IMR-90 (cell line): ENCODE measurements around the gene REC114. TPM values are rescaled to one million over a fixed set of nuclear protein-coding genes. Genes with fewer than 3 reads are reported as not detected.

Experiments used
- ATAC-seq: fragments of 200-7000 bp; cut with Tn5 transposase; 2 replicates; pipeline ENCODE4 v1.9.1; 2020; ENCODE audit warnings: low read depth, mild to moderate bottlenecking, moderate library complexity
- BruUV-seq: library from RNA; stranded (reverse); fragments of 400-500 nt; replicated peaks from 2 replicates; lab custom pipeline; 2021; lab: Mats Ljungman, UMichigan
- CTCF ChIA-PET: fragments of 300-600 bp; formaldehyde crosslinking; extraction: SDS; loops from one replicate; lab custom pipeline; 2021; ENCODE audit warnings: antibody characterized with exemption; lab: Yijun Ruan, JAX
- POLR2A ChIA-PET: fragments of 300-600 bp; sonication (Branson Sonifier 250); formaldehyde crosslinking; loops from one replicate; lab custom pipeline; 2022; ENCODE audit warnings: antibody characterized with exemption; ENCODE audit not compliant: unreplicated experiment; lab: Charles Lee
- DNase-seq: peaks from one replicate; pipeline ENCODE4 v3.0.0; 2013
- H2AFZ ChIP-seq: replicated peaks from 2 replicates; pipeline ENCODE3; 2013; ENCODE audit warnings: low read length, mild to moderate bottlenecking; ENCODE audit not compliant: poor library complexity
- H2AK5ac ChIP-seq: 2 replicates; pipeline ENCODE4 v1.6.1; 2013; ENCODE audit warnings: low read depth, low read length, inconsistent platforms
- H2AK9ac ChIP-seq: replicated peaks from 2 replicates; pipeline ENCODE3; 2013; ENCODE audit warnings: mild to moderate bottlenecking, low read depth, low read length, moderate library complexity; ENCODE audit not compliant: poor library complexity
- H2BK120ac ChIP-seq: 2 replicates; pipeline ENCODE4 v1.6.1; 2013; ENCODE audit warnings: low read depth, low read length, inconsistent platforms
- H2BK15ac ChIP-seq: 3 replicates; pipeline ENCODE4 v1.6.1; 2013; ENCODE audit warnings: low read depth, low read length, inconsistent platforms
- H2BK20ac ChIP-seq: 2 replicates; pipeline ENCODE4 v1.6.1; 2013; ENCODE audit warnings: low read depth, mild to moderate bottlenecking, inconsistent platforms, low read length, moderate library complexity
- H2BK5ac ChIP-seq: 2 replicates; pipeline ENCODE4 v1.6.1; 2013; ENCODE audit warnings: mild to moderate bottlenecking, low read depth, low read length, inconsistent platforms; ENCODE audit not compliant: poor library complexity, severe bottlenecking
- H3K14ac ChIP-seq: replicated peaks from 2 replicates; pipeline ENCODE4 v1.6.1; 2013; ENCODE audit warnings: low read depth, low read length, inconsistent platforms
- H3K18ac ChIP-seq: 2 replicates; pipeline ENCODE4 v1.6.1; 2013; ENCODE audit warnings: low read depth, low read length, control low read depth
- H3K23ac ChIP-seq: 2 replicates; pipeline ENCODE4 v1.6.1; 2013; ENCODE audit warnings: low read depth, low read length, inconsistent platforms
- H3K27ac ChIP-seq: 2 replicates; pipeline ENCODE4 v1.5.1; 2013; ENCODE audit warnings: mild to moderate bottlenecking, control low read depth, low read length; ENCODE audit not compliant: insufficient read depth
- H3K27me3 ChIP-seq: 2 replicates; pipeline ENCODE4 v1.6.1; 2013; ENCODE audit warnings: low read length; ENCODE audit not compliant: control insufficient read depth, insufficient read depth
- H3K36me3 ChIP-seq: 2 replicates; pipeline ENCODE4 v1.6.1; 2013; ENCODE audit warnings: low read length, mixed read lengths; ENCODE audit not compliant: control insufficient read depth, insufficient read depth
- H3K4ac ChIP-seq: 2 replicates; pipeline ENCODE4 v1.6.1; 2013; ENCODE audit warnings: low read depth, low read length, inconsistent platforms
- H3K4me1 ChIP-seq: 2 replicates; pipeline ENCODE4 v1.6.1; 2013; ENCODE audit warnings: low read length, mixed read lengths; ENCODE audit not compliant: control insufficient read depth, insufficient read depth
- H3K4me2 ChIP-seq: 2 replicates; pipeline ENCODE4 v1.6.1; 2013; ENCODE audit warnings: low read depth, mild to moderate bottlenecking, control low read depth, low read length, moderate library complexity
- H3K4me3 ChIP-seq: 2 replicates; pipeline ENCODE4 v1.5.1; 2013; ENCODE audit warnings: low read depth, mild to moderate bottlenecking, control low read depth, low read length, moderate library complexity; ENCODE audit not compliant: insufficient read depth
- H3K56ac ChIP-seq: 2 replicates; pipeline ENCODE4 v1.6.1; 2013; ENCODE audit warnings: low read length, inconsistent platforms; ENCODE audit not compliant: insufficient read depth; ENCODE audit errors: extremely low read depth
- H3K79me1 ChIP-seq, 2 experiments: 2 replicates each; pipeline ENCODE4 v1.6.1; 2013; ENCODE audit warnings: low read length in 2 of 2, inconsistent platforms in 1 of 2, low read depth in 1 of 2
- H3K9ac ChIP-seq: 2 replicates; pipeline ENCODE4 v1.6.1; 2013; ENCODE audit warnings: low read depth, low read length, control low read depth
- H3K9me1 ChIP-seq: 2 replicates; pipeline ENCODE4 v1.6.1; 2013; ENCODE audit warnings: low read length, inconsistent platforms; ENCODE audit not compliant: insufficient read depth
- H3K9me3 ChIP-seq: 2 replicates; pipeline ENCODE4 v1.6.1; 2013; ENCODE audit warnings: low read length; ENCODE audit not compliant: control insufficient read depth, insufficient read depth
- H4K20me1 ChIP-seq: 2 replicates; pipeline ENCODE4 v1.6.1; 2013; ENCODE audit warnings: low read length, inconsistent platforms; ENCODE audit not compliant: insufficient read depth
- H4K5ac ChIP-seq: 2 replicates; pipeline ENCODE4 v1.6.1; 2013; ENCODE audit warnings: mild to moderate bottlenecking, low read depth, low read length, control low read depth
- H4K8ac ChIP-seq, 2 experiments: 2 replicates each; pipeline ENCODE4 v1.6.1; 2013; ENCODE audit warnings: low read depth in 2 of 2, low read length in 2 of 2, control low read depth in 1 of 2, inconsistent platforms in 1 of 2
- H4K91ac ChIP-seq: 2 replicates; pipeline ENCODE4 v1.6.1; 2013; ENCODE audit warnings: low read depth, low read length, inconsistent platforms; ENCODE audit not compliant: insufficient read depth
- CEBPB ChIP-seq: IDR thresholded peaks from 2 replicates; pipeline ENCODE4 v1.6.1; 2012; ENCODE audit warnings: low read depth, low read length, improper control_type of control experiment
- MAFK ChIP-seq: IDR thresholded peaks from 2 replicates; pipeline ENCODE4 v1.6.1; 2012; ENCODE audit warnings: low read depth, low read length, improper control_type of control experiment
- SMC3 ChIP-seq: fragments of 150-350 bp; IDR thresholded peaks from 2 replicates; pipeline ENCODE4 v1.6.1; 2016; ENCODE audit warnings: low read depth, mild to moderate bottlenecking, antibody characterized with exemption, low read length, moderate library complexity
- WGBS, 2 experiments: methylation state at CpG; one replicate each; pipeline versions ENCODE4 v1.1.5 to v1.1.7; 2013; ENCODE audit warnings: missing lambda C conversion rate in 2 of 2; ENCODE audit not compliant: insufficient read length in 1 of 2; ENCODE audit errors: extremely low coverage in 2 of 2; 5-methylcytosine and 5-hydroxymethylcytosine counted together
- dilution Hi-C: fragments of 300-500 bp; cut with HindIII; formaldehyde crosslinking; loops from one replicate; pipeline ENCODE4 v1.14.3; 2018; ENCODE audit warnings: low sequenced_read_pairs; ENCODE audit not compliant: unreplicated experiment
- in situ Hi-C: fragments of 300-500 bp; cut with MboI; formaldehyde crosslinking; loops from 3 replicates; pipeline ENCODE4 v1.14.3; 2019; ENCODE audit warnings: low sequenced_read_pairs, inconsistent platforms, mixed read lengths
- intact Hi-C: fragments of 100-400 bp; cut with micrococcal nuclease; formaldehyde crosslinking; loops from 2 replicates; pipeline ENCODE4 v1.10.0; 2022
- polyA plus RNA-seq, 3 experiments: library from polyadenylated mRNA; depleted of rRNA; stranded (reverse); fragments of >200 nt; gene quantifications; 2 replicates each; pipeline ENCODE4 v1.2.3, GENCODE V29; 2012; ENCODE audit warnings: low replicate concordance in 1 of 3
- total RNA-seq: library from RNA; depleted of rRNA; stranded (reverse); fragments of >200 nt; gene quantifications from 2 replicates; pipeline ENCODE4 v1.2.3, GENCODE V29; 2012

Gene REC114
- total and polyA plus RNA-seq, 2 of the 4 experiments (the other 2 are of a cell fraction): not detected

- CTCF ChIA-PET: interaction anchor here (0.5 kb wide), 1 partner anchor 11 kb away, joined by 3 read pairs; no protein-coding TSS in a partner anchor
- no peak overlapping the region for H3K18ac ChIP-seq
- in situ Hi-C loops: no loop called here
These were observed 84.6 kb downstream of the REC114 start for GRCh38 chr15:73527598-73527997.

More at GRCh38 chr15:73527598-73527997, 84.6 kb downstream of the REC114 start:
- Histone ChIP-seq H2BK120ac (no peak overlapping the region), H3K36me3 (no peaks in the 10 kb centered on the region), H3K56ac (no peak overlapping the region), H3K4me1 (peaks cover 2% of the 10 kb centered on the region), H2BK20ac (no peak overlapping the region), H2BK5ac (no peak overlapping the region), H2BK15ac (no peak overlapping the region), H3K14ac (no peak overlapping the region), H3K4ac (no peak overlapping the region), H3K79me1 (no peaks in the 10 kb centered on the region), H4K20me1 (no peaks in the 10 kb centered on the region), H3K27ac (no peak overlapping the region), H3K23ac (no peak overlapping the region), H4K91ac (no peak overlapping the region), H3K9ac (no peak overlapping the region), H3K4me3 (no peak overlapping the region), H2AFZ (no peak overlapping the region), H3K27me3 (peaks cover 3% of the 10 kb centered on the region; the same call in 1 of the 2 replicates), H3K9me1 (no peaks in the 10 kb centered on the region), H2AK5ac (no peak overlapping the region), H3K9me3 (no peaks in the 10 kb centered on the region), H2AK9ac (no peak overlapping the region), H4K5ac (no peak overlapping the region), H3K4me2 (no peak overlapping the region), H4K8ac (no peak overlapping the region)
- ATAC-seq (no peak), DNase-seq (no peak)
- 100% methylated on average over 1 of the region's 2 CpGs; no CpG with 5 or more reads in 1 of the 2 experiments for WGBS, 2 experiments
- no peak for TF ChIP-seq MAFK
- no peak for TF ChIP-seq SMC3
- no peak for TF ChIP-seq CEBPB
- POLR2A ChIA-PET: no interaction called here
- dilution Hi-C loops (no loop called here), intact Hi-C loops (no loop called here)
- BruUV-seq: no TSS peak
